SH-SY5Y (cell line): Measurements from ENCODE around the gene PTPRD.

Experiments
- GATA2 ChIP-seq: IDR thresholded peaks from 2 replicates; pipeline ENCODE4 v1.6.1; 2011; ENCODE audit warnings: mild to moderate bottlenecking, low read depth, low read length
- GATA3 ChIP-seq: IDR thresholded peaks from 2 replicates; pipeline ENCODE4 v1.6.1; 2011; ENCODE audit warnings: low read depth, mild to moderate bottlenecking, low read length, moderate library complexity

DNA sequence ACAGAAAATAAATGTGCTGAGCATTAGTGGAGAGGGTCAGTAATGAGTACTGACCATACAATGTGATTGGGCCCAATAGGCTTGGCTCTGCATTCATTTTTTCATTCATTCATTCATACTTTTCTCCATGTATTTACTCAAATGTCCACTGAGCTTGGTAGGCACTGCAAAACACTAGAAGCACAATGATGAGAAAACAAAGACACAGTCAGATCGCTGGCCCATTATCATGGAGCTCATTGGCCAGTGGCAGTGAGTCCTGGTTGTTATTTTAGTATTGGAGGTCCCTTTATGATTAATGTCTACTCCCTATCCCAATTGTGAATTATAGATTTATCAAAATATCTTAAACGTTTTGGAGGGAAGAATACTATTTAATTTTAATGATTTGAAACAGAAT lies 1733.5 kb downstream of the PTPRD start:
- TF ChIP-seq GATA2 (no peak), GATA3 (no peak)
